ENCODE data around the gene ARHGEF7.

GRCh38 chr13:111210544-111211469, 95.7 kb downstream of the ARHGEF7 start:
- no peak for TF ChIP-seq YY1 (IDR thresholded peaks at IDR 0.05; ENCODE audit: insufficient read depth, insufficient read length)
- no peak for TF ChIP-seq ZNF274 (IDR thresholded peaks at IDR 0.05; ENCODE audit: low read depth, low read length)
- TF ChIP-seq SUZ12 (IDR thresholded peaks at IDR 0.05; ENCODE audit: extremely low read depth, insufficient read depth, insufficient read length): no peak
